ES-I3 (cell line): ENCODE data around the gene KSR1.

Source experiments
- H3K36me3 ChIP-seq: 2 replicates; pipeline ENCODE4 v1.6.1; 2013; ENCODE audit warnings: mild to moderate bottlenecking, low read length, control low read depth, moderate library complexity; ENCODE audit not compliant: insufficient read depth
- H3K4me1 ChIP-seq: 2 replicates; pipeline ENCODE4 v1.6.1; 2013; ENCODE audit warnings: mild to moderate bottlenecking, control low read depth, low read length; ENCODE audit not compliant: insufficient read depth
- H3K9ac ChIP-seq: 2 replicates; pipeline ENCODE4 v1.6.1; 2013; ENCODE audit warnings: low read depth, mild to moderate bottlenecking, low read length, moderate library complexity
- H3K9me3 ChIP-seq: 2 replicates; pipeline ENCODE4 v1.6.1; 2013; ENCODE audit warnings: mild to moderate bottlenecking, low read length, moderate library complexity; ENCODE audit not compliant: control insufficient read depth, insufficient read depth

KSR1 gene

GRCh38 chr17:27525316-27525715 is 69.1 kb downstream of the KSR1 start:
- Histone ChIP-seq H3K9me3 (no peaks in the 10 kb centered on the region), H3K36me3 (no peaks in the 10 kb centered on the region), H3K4me1 (peaks cover 34% of the 10 kb centered on the region), H3K9ac (no peak overlapping the region)

- Histone ChIP-seq H3K4me1 (peaks cover 32% of the 10 kb centered on the region), H3K9ac (no peak overlapping the region), H3K9me3 (no peaks in the 10 kb centered on the region), H3K36me3 (no peaks in the 10 kb centered on the region)
Observed at GRCh38 chr17:27525836-27526603, 69.8 kb downstream of the KSR1 start.

GRCh38 chr17:27526604-27527002 is 70.4 kb downstream of the KSR1 start:
- no peak overlapping the region for H3K9ac ChIP-seq
- H3K4me1 ChIP-seq = peaks cover 32% of the 10 kb centered on the region
- H3K36me3 ChIP-seq = no peaks in the 10 kb centered on the region
- H3K9me3 ChIP-seq = no peaks in the 10 kb centered on the region

- Histone ChIP-seq H3K9me3 (no peaks in the 10 kb centered on the region), H3K4me1 (peaks cover 35% of the 10 kb centered on the region), H3K9ac (no peak overlapping the region), H3K36me3 (no peaks in the 10 kb centered on the region)
Observed at GRCh38 chr17:27529230-27529796, 73.1 kb downstream of the KSR1 start.

GRCh38 chr17:27530764-27531391 is 74.6 kb downstream of the KSR1 start:
- Histone ChIP-seq H3K36me3 (no peaks in the 10 kb centered on the region), H3K9ac (no peak overlapping the region), H3K9me3 (no peaks in the 10 kb centered on the region), H3K4me1 (peaks cover 46% of the 10 kb centered on the region)

GRCh38 chr17:27531469-27531961 is 75.3 kb downstream of the KSR1 start:
- Histone ChIP-seq H3K9me3 (no peaks in the 10 kb centered on the region), H3K36me3 (no peaks in the 10 kb centered on the region), H3K4me1 (peaks cover 40% of the 10 kb centered on the region), H3K9ac (no peak overlapping the region)

- H3K36me3 ChIP-seq = no peaks in the 10 kb centered on the region
- H3K4me1 ChIP-seq = peaks cover 34% of the 10 kb centered on the region
- no peak overlapping the region for H3K9ac ChIP-seq
- H3K9me3 ChIP-seq = no peaks in the 10 kb centered on the region
Observed at GRCh38 chr17:27532269-27533263, 76.3 kb downstream of the KSR1 start.

GRCh38 chr17:27533874-27534815 is 77.9 kb downstream of the KSR1 start:
- no peak overlapping the region for H3K9ac ChIP-seq
- no peaks in the 10 kb centered on the region for H3K9me3 ChIP-seq
- peaks cover 31% of the 10 kb centered on the region for H3K4me1 ChIP-seq
- no peaks in the 10 kb centered on the region for H3K36me3 ChIP-seq

GRCh38 chr17:27535178-27535928 is 79.1 kb downstream of the KSR1 start:
- Histone ChIP-seq H3K36me3 (no peaks in the 10 kb centered on the region), H3K9ac (no peak overlapping the region), H3K9me3 (no peaks in the 10 kb centered on the region), H3K4me1 (peaks cover 29% of the 10 kb centered on the region)

- Histone ChIP-seq H3K36me3 (no peaks in the 10 kb centered on the region), H3K9me3 (no peaks in the 10 kb centered on the region), H3K4me1 (peaks cover 27% of the 10 kb centered on the region), H3K9ac (no peak overlapping the region)
Observed at GRCh38 chr17:27535975-27536374, 79.7 kb downstream of the KSR1 start.

- no peak overlapping the region for H3K9ac ChIP-seq
- no peaks in the 10 kb centered on the region for H3K9me3 ChIP-seq
- H3K36me3 ChIP-seq = no peaks in the 10 kb centered on the region
- peaks cover 27% of the 10 kb centered on the region for H3K4me1 ChIP-seq
Observed at GRCh38 chr17:27536781-27537180, 80.5 kb downstream of the KSR1 start.

- Histone ChIP-seq H3K9me3 (no peaks in the 10 kb centered on the region), H3K9ac (no peak overlapping the region), H3K4me1 (peaks cover 27% of the 10 kb centered on the region), H3K36me3 (no peaks in the 10 kb centered on the region)
Observed at GRCh38 chr17:27538156-27538955, 82.1 kb downstream of the KSR1 start.
